Thoracic aorta (tissue), 2 donors: ENCODE measurements around the gene ZNF446. TPM values are rescaled to one million over a fixed set of nuclear protein-coding genes. Genes with fewer than 3 reads are reported as not detected.
"Not testable (repeated sequence)": the region's sequence is repeated elsewhere in the genome, so short reads cannot be mapped to it uniquely, and the experiment has no call there.

Experiments used
- ATAC-seq: fragments of 150-250 bp; one replicate; pipeline ENCODE4 v1.8.0; 2017; ENCODE audit warnings: low read depth; ENCODE audit not compliant: insufficient number of reproducible peaks, low FRiP score
- DNase-seq: peaks from one replicate; pipeline ENCODE4 v3.0.0-alpha.2; 2020; ENCODE audit warnings: low spot score
- H3K27ac ChIP-seq, 2 donors: fragments of 200-600 bp; sonication (generic); 1 replicate in 1 of 2; 2 replicates in 1 of 2; pipeline ENCODE4 v1.5.1; 2016; ENCODE audit warnings: mild to moderate bottlenecking in 2 of 2, moderate library complexity in 2 of 2
- H3K27me3 ChIP-seq: fragments of 200-600 bp; sonication (generic); replicated peaks from 2 replicates; pipeline ENCODE4 v1.6.0; 2016; ENCODE audit warnings: mild to moderate bottlenecking; ENCODE audit not compliant: insufficient read depth
- H3K36me3 ChIP-seq: fragments of 200-600 bp; sonication (generic); one replicate; pipeline ENCODE4 v1.5.1; 2016
- H3K4me1 ChIP-seq, 2 donors: fragments of 200-600 bp; sonication (generic); 1 replicate in 1 of 2; 2 replicates in 1 of 2; pipeline versions ENCODE4 v1.5.1 to v1.6.0; 2016; ENCODE audit warnings: low read depth in 2 of 2, mild to moderate bottlenecking in 1 of 2; ENCODE audit not compliant: control insufficient read depth in 1 of 2
- H3K4me3 ChIP-seq: fragments of 200-600 bp; sonication (generic); 2 replicates; pipeline ENCODE4 v1.5.1; 2016; ENCODE audit warnings: mild to moderate bottlenecking
- H3K9me3 ChIP-seq: fragments of 200-600 bp; sonication (generic); 2 replicates; pipeline ENCODE4 v1.5.1; 2016
- total RNA-seq, 2 donors: library from RNA; depleted of rRNA; stranded (reverse); fragments of >200 nt; gene quantifications; one replicate each; pipeline versions ENCODE4 v1.1.0 to v1.2.3, GENCODE V29; 2016
- TF ChIP-seq, protein P1 (sequence below): fragments of 200-600 bp; sonication (generic); IDR thresholded peaks from one replicate; pipeline ENCODE4 v1.5.1; 2019; ENCODE audit warnings: antibody characterized with exemption

The ZNF446 gene
- total RNA-seq, 2 donors from 2014 or later = 17.8 to 23.7 TPM

DNA sequence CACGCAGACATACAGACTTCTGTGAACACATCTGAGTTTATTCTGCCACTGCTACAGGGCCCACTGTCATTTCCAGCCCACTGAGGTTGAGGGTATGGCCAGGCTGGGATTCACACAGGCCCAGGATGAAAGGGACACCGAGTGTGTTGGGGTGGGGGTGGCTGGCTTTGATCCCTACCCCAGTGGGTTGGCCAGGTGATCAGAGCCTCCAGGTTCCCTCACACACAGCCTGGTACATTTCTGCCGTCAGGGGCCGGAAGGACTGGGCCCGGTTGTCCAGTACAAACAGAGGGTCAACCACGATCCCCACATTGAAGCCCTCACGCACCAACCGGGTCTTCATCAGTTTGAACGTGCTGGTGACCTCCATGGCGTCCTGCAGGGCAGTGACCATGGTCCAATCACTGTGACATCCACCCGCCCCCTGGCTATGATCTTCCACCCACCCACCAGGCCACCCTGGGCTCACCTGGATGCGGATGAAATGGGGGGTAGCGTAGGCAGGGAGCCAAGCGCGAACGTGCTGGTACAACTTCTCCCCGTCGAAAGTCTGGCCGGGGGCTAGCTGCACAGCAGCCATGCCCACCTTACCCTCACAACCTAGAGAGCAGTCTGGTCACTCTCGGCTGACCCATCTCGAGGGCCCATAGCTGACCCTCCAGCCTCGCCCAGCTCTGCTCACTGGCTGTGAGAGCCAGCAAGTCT is 22.3 kb downstream of the ZNF446 start:
- Histone ChIP-seq H3K36me3 (no peaks in the 10 kb centered on the region), H3K4me1 (peaks cover 3 to 29% of the 10 kb centered on the region in 2 donors), H3K27me3 (no peaks in the 10 kb centered on the region), H3K27ac (no peak overlapping the region), H3K4me3 (peak overlapping the region; percentile 82), H3K9me3 (no peaks in the 10 kb centered on the region)
- DNase-seq = no peak
- TF ChIP-seq, protein P1, sequence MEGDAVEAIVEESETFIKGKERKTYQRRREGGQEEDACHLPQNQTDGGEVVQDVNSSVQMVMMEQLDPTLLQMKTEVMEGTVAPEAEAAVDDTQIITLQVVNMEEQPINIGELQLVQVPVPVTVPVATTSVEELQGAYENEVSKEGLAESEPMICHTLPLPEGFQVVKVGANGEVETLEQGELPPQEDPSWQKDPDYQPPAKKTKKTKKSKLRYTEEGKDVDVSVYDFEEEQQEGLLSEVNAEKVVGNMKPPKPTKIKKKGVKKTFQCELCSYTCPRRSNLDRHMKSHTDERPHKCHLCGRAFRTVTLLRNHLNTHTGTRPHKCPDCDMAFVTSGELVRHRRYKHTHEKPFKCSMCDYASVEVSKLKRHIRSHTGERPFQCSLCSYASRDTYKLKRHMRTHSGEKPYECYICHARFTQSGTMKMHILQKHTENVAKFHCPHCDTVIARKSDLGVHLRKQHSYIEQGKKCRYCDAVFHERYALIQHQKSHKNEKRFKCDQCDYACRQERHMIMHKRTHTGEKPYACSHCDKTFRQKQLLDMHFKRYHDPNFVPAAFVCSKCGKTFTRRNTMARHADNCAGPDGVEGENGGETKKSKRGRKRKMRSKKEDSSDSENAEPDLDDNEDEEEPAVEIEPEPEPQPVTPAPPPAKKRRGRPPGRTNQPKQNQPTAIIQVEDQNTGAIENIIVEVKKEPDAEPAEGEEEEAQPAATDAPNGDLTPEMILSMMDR = no peak
- ATAC-seq = peak; percentile 13

DNA sequence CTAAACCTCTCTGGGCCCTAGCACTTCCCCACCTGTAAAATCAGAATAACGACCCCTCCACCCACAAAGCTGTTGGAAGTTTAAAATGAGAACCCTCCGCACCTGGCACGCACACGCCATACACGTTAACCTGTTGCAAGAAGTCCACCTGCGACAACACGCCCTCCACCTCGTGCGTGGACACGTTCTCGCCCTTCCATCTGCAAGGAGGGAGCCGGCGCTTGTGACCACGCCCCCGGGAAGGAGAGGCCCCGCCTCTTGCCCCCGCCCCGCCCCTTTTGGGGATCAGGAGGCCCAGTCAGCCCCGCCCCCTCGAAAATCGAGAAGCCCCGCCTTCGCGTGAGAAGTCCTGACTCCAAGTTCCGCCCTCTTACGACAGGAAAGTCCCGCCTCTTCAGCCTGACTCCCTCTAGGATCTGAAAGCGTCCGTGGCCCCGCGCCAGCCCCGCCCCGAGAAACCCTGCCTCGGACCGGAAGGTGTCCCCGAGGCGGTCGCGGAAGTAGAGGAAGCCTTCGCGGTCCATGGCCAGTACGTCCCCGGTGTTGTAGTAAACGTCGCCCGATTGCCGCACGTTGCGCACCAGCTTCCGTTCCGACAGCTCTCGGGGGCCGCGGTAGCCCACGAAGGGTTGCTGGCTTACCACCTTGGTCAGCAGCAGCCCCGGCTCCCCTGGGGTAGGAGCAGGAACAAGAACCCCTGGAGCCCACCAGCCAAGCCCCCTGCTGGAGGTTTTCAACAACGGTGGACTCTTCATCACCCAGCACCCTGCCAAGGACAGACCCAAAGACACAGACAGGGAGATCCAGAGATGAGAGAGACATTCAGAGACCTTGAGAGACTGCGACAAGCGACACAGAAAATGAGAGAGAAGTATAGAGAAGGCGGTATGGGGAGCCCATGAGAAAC is 23.1 kb downstream of the ZNF446 start:
- peak; percentile 99 for ATAC-seq

DNA sequence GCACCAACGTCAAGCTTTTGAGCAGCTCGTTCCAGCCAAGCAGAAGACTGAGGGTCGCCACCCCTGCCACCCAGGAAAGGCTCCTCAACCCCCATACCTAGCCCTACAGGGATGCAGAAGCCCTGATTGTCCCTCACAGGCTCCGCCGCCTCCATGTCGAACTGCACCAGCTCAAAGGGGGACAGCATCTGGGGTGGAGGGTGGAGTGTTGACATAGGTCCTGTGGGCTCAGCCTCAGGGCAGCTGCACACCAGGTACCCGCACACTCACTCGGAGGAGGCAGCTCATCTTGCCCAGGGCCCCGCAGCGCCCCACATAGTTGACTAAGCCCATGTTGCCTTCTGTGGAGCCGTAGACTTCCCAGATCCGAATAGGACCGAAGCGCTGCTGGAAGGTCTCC is 24.1 kb downstream of the ZNF446 start:
- Histone ChIP-seq H3K4me3 (no peak overlapping the region), H3K27ac (no peak overlapping the region), H3K9me3 (no peaks in the 10 kb centered on the region)

More for the DNA sequence above, 23.1 kb downstream of the ZNF446 start:
- no peaks in the 10 kb centered on the region for H3K9me3 ChIP-seq
- H3K27ac ChIP-seq = peak overlapping the region; percentile 67 to 68
- no peaks in the 10 kb centered on the region for H3K36me3 ChIP-seq
- peak; percentile 99 for DNase-seq
- peaks cover 3 to 29% of the 10 kb centered on the region in 2 donors for H3K4me1 ChIP-seq
- TF ChIP-seq, protein P1 = peak; percentile 13
- H3K27me3 ChIP-seq = no peaks in the 10 kb centered on the region
- H3K4me3 ChIP-seq = peak overlapping the region; percentile 82

DNA sequence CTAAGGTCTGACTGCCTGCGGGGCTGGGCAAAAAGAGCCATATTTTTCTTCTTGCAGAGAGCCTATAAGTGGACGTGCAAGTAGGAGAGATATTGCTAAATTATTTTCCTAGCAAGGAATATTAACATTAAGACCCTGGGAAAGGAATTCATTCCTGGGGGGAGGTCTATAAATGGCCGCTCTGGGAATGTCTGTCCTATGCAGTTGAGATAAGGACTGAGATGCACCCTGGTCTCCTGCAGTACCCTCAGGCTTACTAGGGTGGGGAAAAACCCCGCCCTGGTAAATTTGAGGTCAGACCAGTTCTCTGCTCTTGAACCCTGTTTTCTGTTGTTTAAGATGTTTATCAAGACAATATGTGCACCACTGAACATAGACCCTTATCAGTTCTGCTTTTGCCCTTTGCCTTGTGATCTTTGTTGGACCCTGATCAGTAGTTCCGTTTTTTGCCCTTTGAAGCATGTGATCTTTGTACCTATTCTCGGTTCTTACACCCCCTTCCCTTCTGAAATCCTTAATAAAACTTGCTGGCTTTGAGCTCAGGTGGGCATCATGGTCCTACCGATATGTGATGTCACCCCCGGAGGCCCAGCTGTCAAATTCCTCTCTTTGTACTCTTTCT is 31.6 kb downstream of the ZNF446 start:
- not testable (repeated sequence) for H3K4me3 ChIP-seq, H3K27me3 ChIP-seq, ATAC-seq, H3K4me1 ChIP-seq, H3K9me3 ChIP-seq, H3K36me3 ChIP-seq, H3K27ac ChIP-seq, DNase-seq

More for the DNA sequence above, 24.1 kb downstream of the ZNF446 start:
- H3K4me1 ChIP-seq = peaks cover 3 to 29% of the 10 kb centered on the region in 2 donors
- H3K27me3 ChIP-seq = no peaks in the 10 kb centered on the region
- ATAC-seq = no peak
- H3K36me3 ChIP-seq = no peaks in the 10 kb centered on the region
- no peak for DNase-seq
- TF ChIP-seq, protein P1 = no peak

DNA sequence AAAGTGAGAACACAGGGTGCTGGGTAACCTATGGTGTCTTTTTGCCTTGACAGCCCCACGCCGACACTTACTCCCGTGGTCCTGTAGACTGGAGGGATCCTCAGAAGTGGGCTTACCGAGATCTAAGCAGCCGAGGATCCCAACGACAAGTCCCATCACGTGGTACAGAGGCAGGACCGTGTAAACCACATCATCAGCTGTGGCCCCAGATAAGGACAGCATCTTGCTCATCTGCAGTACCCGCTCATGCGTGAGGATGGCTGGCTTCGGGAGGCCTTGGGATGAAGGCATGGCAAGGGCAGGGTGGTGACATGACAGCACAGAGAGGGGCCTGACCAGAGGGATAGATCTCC is 33.6 kb downstream of the ZNF446 start:
- Histone ChIP-seq H3K27ac (no peak overlapping the region), H3K4me3 (no peak overlapping the region), H3K4me1 (peaks cover 0 to 9% of the 10 kb centered on the region in 2 donors), H3K36me3 (no peaks in the 10 kb centered on the region), H3K27me3 (no peaks in the 10 kb centered on the region), H3K9me3 (no peaks in the 10 kb centered on the region)
- no peak for ATAC-seq
- DNase-seq = no peak
- TF ChIP-seq, protein P1 = no peak
